ENCODE data around the gene ZER1.

ZER1 gene

GRCh38 chr9:128728298-128728697 lies 43.4 kb downstream of the ZER1 start:
- no peak overlapping the region for H3K27ac ChIP-seq
- TF ChIP-seq CTCF (IDR thresholded peaks at IDR 0.05) (no peak), ZFX (IDR thresholded peaks at IDR 0.05; ENCODE audit: borderline replicate concordance) (no peak)

- no peak for TF ChIP-seq CTCF (IDR thresholded peaks at IDR 0.05)
Measured at GRCh38 chr9:128727640-128728248, 44.0 kb downstream of the ZER1 start.

GRCh38 chr9:128724744-128725211 lies 46.9 kb downstream of the ZER1 start:
- TF ChIP-seq ZFX (IDR thresholded peaks at IDR 0.05; ENCODE audit: borderline replicate concordance) (no peak), CTCF (IDR thresholded peaks at IDR 0.05) (peak; percentile 30)
- peak overlapping the region; percentile 94 for H3K27ac ChIP-seq

More at GRCh38 chr9:128727640-128728248, 44.0 kb downstream of the ZER1 start:
- no peak overlapping the region for H3K27ac ChIP-seq

GRCh38 chr9:128723866-128724743 lies 47.6 kb downstream of the ZER1 start, which contains the start of gene ZDHHC12:
Gene ZDHHC12, minus strand, starts transcription at chr9:128724127. Its CDS starts 34 bp downstream, at chr9:128724093.
- peak within 1 kb of the TSS; percentile 94 for H3K27ac ChIP-seq
- no peak for TF ChIP-seq ZFX (IDR thresholded peaks at IDR 0.05; ENCODE audit: borderline replicate concordance)
- TF ChIP-seq CTCF (IDR thresholded peaks at IDR 0.05) = no peak

GRCh38 chr9:128723352-128723865 lies 48.3 kb downstream of the ZER1 start:
- TF ChIP-seq ZFX (IDR thresholded peaks at IDR 0.05; ENCODE audit: borderline replicate concordance) = no peak
- TF ChIP-seq CTCF (IDR thresholded peaks at IDR 0.05) = no peak
- H3K27ac ChIP-seq = peak overlapping the region; percentile 94

GRCh38 chr9:128722380-128723351 lies 49.1 kb downstream of the ZER1 start:
- peak overlapping the region; percentile 94 for H3K27ac ChIP-seq
- TF ChIP-seq ZFX (IDR thresholded peaks at IDR 0.05; ENCODE audit: borderline replicate concordance) = no peak
- no peak for TF ChIP-seq CTCF (IDR thresholded peaks at IDR 0.05)
